Activated T-helper 1 cell treated with anti-CD3 and anti-CD28 coated beads, Interleukin-12 subunit alpha, Interleukin-12 subunit beta, Interleukin-2, Interleukin-4 antibody, amounts not matched to agents 30 ng/mL and 10 ng/mL and 1 ng/mL, durations not matched to agents 14 hours and 24 hours and 36 hours (primary cell): ENCODE measurements around the gene AMOTL1. TPM values are rescaled to one million over a fixed set of nuclear protein-coding genes. Genes with fewer than 3 reads are reported as not detected.

Experiments
- DNase-seq: peaks from one replicate; pipeline ENCODE4 v3.0.0; 2021; ENCODE audit warnings: low spot score
- H3K27ac Mint-ChIP-seq: one replicate; pipeline ENCODE4 v1.8.0; 2021; ENCODE audit warnings: mild to moderate bottlenecking, mixed read lengths
- H3K27me3 Mint-ChIP-seq: one replicate; pipeline ENCODE4 v1.8.0; 2022; ENCODE audit warnings: mild to moderate bottlenecking, moderate library complexity, mixed read lengths; ENCODE audit not compliant: insufficient read depth
- H3K36me3 Mint-ChIP-seq: one replicate; pipeline ENCODE4 v1.8.0; 2021; ENCODE audit warnings: low read depth, mixed read lengths
- H3K4me1 Mint-ChIP-seq: one replicate; pipeline ENCODE4 v1.8.0; 2021; ENCODE audit warnings: low read depth, mixed read lengths
- H3K4me3 Mint-ChIP-seq: one replicate; pipeline ENCODE4 v1.8.0; 2021; ENCODE audit warnings: mild to moderate bottlenecking, moderate library complexity, mixed read lengths
- H3K9me3 Mint-ChIP-seq: one replicate; pipeline ENCODE4 v1.8.0; 2021; ENCODE audit warnings: mixed read lengths
- intact Hi-C: fragments of 100-400 bp; cut with micrococcal nuclease; formaldehyde crosslinking; loops from one replicate; pipeline ENCODE4 v1.15.1; 2024
- total RNA-seq: library from RNA; stranded (reverse); gene quantifications from 2 replicates; pipeline ENCODE4 v1.2.3, GENCODE V29; 2022

The AMOTL1 gene
- 4.4 and 4.9 TPM in 2 replicates for total RNA-seq

GRCh38 chr11:94767701-94768601 is at the start of gene AMOTL1:
Gene AMOTL1 (plus strand): TSS chr11:94768356. CDS start chr11:94768512, 156 bp downstream.
- Mint-ChIP-seq H3K27me3 (peaks cover 38% of the 10 kb centered on the region), H3K9me3 (no peaks in the 10 kb centered on the region), H3K4me1 (peaks cover 13% of the 10 kb centered on the region), H3K27ac (peak within 1 kb of the TSS; percentile 64), H3K36me3 (no peaks in the 10 kb centered on the region), H3K4me3 (peak within 1 kb of the TSS; percentile 78)
- intact Hi-C loops: loop anchor here (10.0 kb wide), 2 partner anchors 143 to 243 kb away; no protein-coding TSS in a partner anchor
- peak; percentile 32 for DNase-seq

- DNase-seq: no peak
- intact Hi-C loops: no loop called here
- Mint-ChIP-seq H3K27me3 (peaks cover 19% of the 10 kb centered on the region), H3K27ac (no peak overlapping the region), H3K4me3 (no peak overlapping the region), H3K36me3 (no peaks in the 10 kb centered on the region), H3K9me3 (no peaks in the 10 kb centered on the region), H3K4me1 (no peaks in the 10 kb centered on the region)
Observed at GRCh38 chr11:94719876-94720275, 48.3 kb upstream of the AMOTL1 start.

GRCh38 chr11:94721565-94722292 is 46.4 kb upstream of the AMOTL1 start:
- no peak for DNase-seq
- H3K27ac Mint-ChIP-seq: no peak overlapping the region
- H3K27me3 Mint-ChIP-seq: peaks cover 7% of the 10 kb centered on the region
- H3K36me3 Mint-ChIP-seq: no peaks in the 10 kb centered on the region
- H3K4me3 Mint-ChIP-seq: no peak overlapping the region
- no peaks in the 10 kb centered on the region for H3K9me3 Mint-ChIP-seq
- no peaks in the 10 kb centered on the region for H3K4me1 Mint-ChIP-seq
- intact Hi-C loops: no loop called here

DNA sequence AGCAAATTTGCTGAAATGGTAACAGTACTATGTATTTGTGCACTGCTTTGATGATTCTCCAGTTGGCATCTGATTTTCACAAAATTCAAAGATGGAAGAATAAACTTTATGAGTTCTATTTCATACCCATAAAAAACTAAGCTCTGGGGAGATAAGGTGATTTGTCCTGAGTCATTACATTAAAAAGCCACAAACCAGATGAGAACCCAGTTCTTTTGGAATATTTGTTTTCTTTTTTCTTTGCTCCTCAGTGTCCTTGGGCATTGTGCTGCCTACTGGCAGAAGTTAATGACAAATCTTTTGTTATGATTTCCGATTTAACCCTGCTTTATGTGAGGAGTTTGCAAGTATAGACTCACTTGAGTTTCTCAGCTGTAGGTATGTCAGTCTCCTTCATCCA is 45.4 kb upstream of the AMOTL1 start:
- no peaks in the 10 kb centered on the region for H3K36me3 Mint-ChIP-seq
- intact Hi-C loops: no loop called here
- H3K4me3 Mint-ChIP-seq: no peak overlapping the region
- no peak for DNase-seq
- H3K4me1 Mint-ChIP-seq: no peaks in the 10 kb centered on the region
- H3K9me3 Mint-ChIP-seq: no peaks in the 10 kb centered on the region
- no peak overlapping the region for H3K27ac Mint-ChIP-seq
- H3K27me3 Mint-ChIP-seq: peaks cover 7% of the 10 kb centered on the region

GRCh38 chr11:94725097-94725496 is 43.1 kb upstream of the AMOTL1 start:
- Mint-ChIP-seq H3K4me3 (no peak overlapping the region), H3K4me1 (no peaks in the 10 kb centered on the region), H3K9me3 (no peaks in the 10 kb centered on the region), H3K27me3 (peaks cover 7% of the 10 kb centered on the region), H3K27ac (no peak overlapping the region), H3K36me3 (no peaks in the 10 kb centered on the region)
- DNase-seq: no peak
- intact Hi-C loops: no loop called here

DNA sequence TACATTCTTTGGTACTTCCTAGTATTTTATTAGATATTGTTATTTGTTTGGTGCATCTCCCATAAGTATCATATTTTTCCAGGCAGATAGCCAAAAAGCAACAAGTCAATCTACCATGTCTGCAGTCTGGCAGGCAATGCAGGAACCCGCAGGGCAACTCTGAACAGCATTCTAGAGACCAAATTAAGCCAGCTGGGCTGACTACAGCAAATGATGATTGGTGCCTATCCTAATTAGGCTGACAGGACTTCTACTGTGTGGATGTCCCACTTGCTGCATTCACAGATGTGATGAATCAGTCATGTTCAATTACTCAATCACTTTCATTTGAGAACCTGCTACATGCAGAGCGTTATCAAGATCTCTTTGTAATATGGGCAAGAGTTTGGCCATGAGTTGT is 40.3 kb upstream of the AMOTL1 start:
- H3K36me3 Mint-ChIP-seq: no peaks in the 10 kb centered on the region
- H3K9me3 Mint-ChIP-seq: no peaks in the 10 kb centered on the region
- peaks cover 4% of the 10 kb centered on the region for H3K27me3 Mint-ChIP-seq
- DNase-seq: no peak
- no peak overlapping the region for H3K27ac Mint-ChIP-seq
- intact Hi-C loops: no loop called here
- H3K4me3 Mint-ChIP-seq: no peak overlapping the region
- H3K4me1 Mint-ChIP-seq: no peaks in the 10 kb centered on the region

- no peaks in the 10 kb centered on the region for H3K36me3 Mint-ChIP-seq
- no peak for DNase-seq
- no peak overlapping the region for H3K27ac Mint-ChIP-seq
- intact Hi-C loops: no loop called here
- H3K9me3 Mint-ChIP-seq: no peaks in the 10 kb centered on the region
- H3K4me1 Mint-ChIP-seq: no peaks in the 10 kb centered on the region
- peaks cover 4% of the 10 kb centered on the region for H3K27me3 Mint-ChIP-seq
- no peak overlapping the region for H3K4me3 Mint-ChIP-seq
Observed at GRCh38 chr11:94728541-94728940, 39.6 kb upstream of the AMOTL1 start.

DNA sequence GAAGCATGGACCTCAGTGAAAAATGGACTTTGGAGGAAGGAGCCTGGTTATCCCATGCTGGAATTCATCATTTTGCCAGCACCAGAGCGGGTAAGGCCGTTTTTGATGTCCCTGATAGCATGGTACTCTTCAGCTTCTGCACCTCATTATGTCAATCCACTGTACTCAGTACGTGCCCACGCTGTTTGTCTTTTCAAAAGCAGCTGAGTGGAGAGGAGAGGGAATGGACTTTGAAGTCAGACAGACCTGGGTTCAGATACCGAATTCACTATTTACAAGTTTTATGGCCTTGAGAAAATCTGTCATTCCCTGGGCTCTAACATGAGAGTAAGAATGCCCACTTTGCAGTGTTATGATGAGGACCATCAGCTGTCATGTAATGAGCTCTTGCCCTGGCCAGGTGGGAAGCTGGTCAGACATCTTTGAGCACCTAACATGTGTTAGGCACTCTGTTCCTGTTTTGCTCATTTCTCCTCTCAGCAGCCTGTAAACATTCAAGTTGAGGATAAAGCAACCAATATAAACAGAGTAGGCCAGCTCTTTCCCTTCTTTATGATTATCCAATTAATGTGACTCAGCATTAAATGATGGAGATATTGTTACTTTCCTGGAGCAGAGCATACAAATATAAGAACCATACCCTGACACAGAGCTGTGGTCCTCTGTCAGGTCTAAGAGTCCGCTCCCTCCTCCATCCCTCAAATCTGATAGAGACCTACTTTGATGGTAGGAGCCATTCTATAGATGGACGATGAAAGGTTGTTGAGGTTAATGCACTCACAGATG is 39.0 kb upstream of the AMOTL1 start:
- H3K36me3 Mint-ChIP-seq: no peaks in the 10 kb centered on the region
- no peaks in the 10 kb centered on the region for H3K4me1 Mint-ChIP-seq
- no peak for DNase-seq
- no peaks in the 10 kb centered on the region for H3K9me3 Mint-ChIP-seq
- peaks cover 4% of the 10 kb centered on the region for H3K27me3 Mint-ChIP-seq
- H3K4me3 Mint-ChIP-seq: no peak overlapping the region
- no peak overlapping the region for H3K27ac Mint-ChIP-seq
- intact Hi-C loops: no loop called here

DNA sequence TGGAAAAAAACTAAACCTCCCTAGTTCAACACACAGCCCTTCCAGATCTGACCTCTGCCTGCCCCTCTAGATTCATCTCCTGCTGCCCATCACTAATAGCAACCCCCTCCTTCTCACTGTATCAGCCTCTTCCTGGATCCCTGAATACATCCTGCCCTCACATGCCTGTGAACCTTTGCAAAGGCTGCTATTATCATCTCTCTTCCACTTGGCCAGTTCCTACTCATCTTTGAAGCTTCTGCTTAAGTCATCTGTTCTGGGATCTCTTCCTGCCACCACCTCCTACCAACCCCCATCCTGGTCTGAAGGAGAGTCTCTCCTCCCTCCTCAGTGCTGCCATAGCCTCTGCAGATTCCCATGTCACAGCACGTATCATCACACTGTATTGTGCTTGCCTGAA is 38.0 kb upstream of the AMOTL1 start:
- no peaks in the 10 kb centered on the region for H3K9me3 Mint-ChIP-seq

DNA sequence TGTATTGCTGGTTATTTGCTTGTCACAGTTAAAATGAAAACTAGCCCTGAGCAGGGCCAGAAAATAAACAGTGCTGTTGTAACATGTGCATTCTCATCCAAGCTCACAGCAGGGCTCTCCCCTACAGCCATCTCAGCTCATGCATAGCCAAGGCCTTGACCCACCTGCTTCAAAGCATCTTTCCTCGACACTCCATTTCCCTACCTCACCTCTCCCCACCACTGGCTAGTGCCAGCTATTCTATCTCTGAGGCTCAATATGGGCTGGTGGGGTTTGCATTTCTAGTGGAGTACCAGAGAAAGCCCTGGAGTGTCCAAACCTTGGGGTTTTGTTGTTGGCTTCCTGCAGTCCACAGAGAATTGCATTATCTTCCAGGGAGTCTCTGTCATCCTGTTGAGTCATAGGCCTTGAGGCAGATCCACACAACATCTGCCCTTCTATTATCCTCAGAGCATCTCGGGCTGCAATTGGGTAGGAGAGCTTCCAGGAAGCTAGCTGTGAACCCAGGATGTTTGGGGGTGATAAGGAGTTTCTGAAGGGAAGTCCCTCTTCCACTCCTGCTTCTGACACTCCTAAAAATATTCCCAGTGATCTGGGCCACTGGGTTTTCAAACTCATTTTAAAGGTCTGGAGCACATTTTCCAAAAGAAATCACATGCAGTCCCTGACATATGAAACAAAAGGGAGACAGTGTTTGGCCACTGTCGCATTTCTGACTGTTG is 36.1 kb upstream of the AMOTL1 start:
- Mint-ChIP-seq H3K4me3 (no peak overlapping the region), H3K36me3 (no peaks in the 10 kb centered on the region), H3K4me1 (peaks cover 10% of the 10 kb centered on the region), H3K27ac (no peak overlapping the region), H3K27me3 (peaks cover 6% of the 10 kb centered on the region), H3K9me3 (no peaks in the 10 kb centered on the region)
- no peak for DNase-seq
- intact Hi-C loops: no loop called here

More for the DNA sequence above, 38.0 kb upstream of the AMOTL1 start:
- Mint-ChIP-seq H3K36me3 (no peaks in the 10 kb centered on the region), H3K27ac (no peak overlapping the region), H3K4me3 (no peak overlapping the region), H3K4me1 (peaks cover 9% of the 10 kb centered on the region), H3K27me3 (peaks cover 4% of the 10 kb centered on the region)
- intact Hi-C loops: no loop called here
- DNase-seq: no peak

GRCh38 chr11:94732617-94733281 is 35.4 kb upstream of the AMOTL1 start:
- H3K4me3 Mint-ChIP-seq: no peak overlapping the region
- intact Hi-C loops: no loop called here
- H3K4me1 Mint-ChIP-seq: peaks cover 10% of the 10 kb centered on the region
- H3K27me3 Mint-ChIP-seq: peaks cover 6% of the 10 kb centered on the region
- H3K27ac Mint-ChIP-seq: no peak overlapping the region
- no peaks in the 10 kb centered on the region for H3K9me3 Mint-ChIP-seq
- H3K36me3 Mint-ChIP-seq: no peaks in the 10 kb centered on the region
- no peak for DNase-seq
